ENCODE measurements around the gene PC.

- TF ChIP-seq YY1 (IDR thresholded peaks at IDR 0.05; ENCODE audit: insufficient read depth, insufficient read length) (no peak), ZNF274 (IDR thresholded peaks at IDR 0.05; ENCODE audit: low read depth, low read length) (no peak)
Observed at GRCh38 chr11:66953081-66953833, 4.9 kb downstream of the PC start.
